Endothelial cell of umbilical vein (primary cell): Measurements from ENCODE around the gene MARK4. TPM values are rescaled to one million over a fixed set of nuclear protein-coding genes. Genes with fewer than 3 reads are reported as not detected.

Source experiments
- BruUV-seq: library from RNA; stranded (reverse); fragments of 400-500 nt; replicated peaks from 2 replicates; lab custom pipeline; 2021; lab: Mats Ljungman, UMichigan
- CTCF ChIA-PET: fragments of 300-600, 350-600 bp; sonication (Branson Sonifier 250); formaldehyde crosslinking; loops from one replicate; lab custom pipeline; 2021; ENCODE audit warnings: antibody characterized with exemption, inconsistent platforms; lab: Charles Lee
- POLR2A ChIA-PET: fragments of 300-600, 350-600 bp; sonication (Branson Sonifier 250); formaldehyde crosslinking; loops from one replicate; lab custom pipeline; 2021; ENCODE audit warnings: antibody characterized with exemption, inconsistent platforms; lab: Charles Lee
- DNase-seq: peaks from one replicate; pipeline ENCODE4 v3.0.0-alpha.2; 2011; ENCODE audit warnings: low read depth, low spot score
- FAIRE-seq: peaks from 2 replicates; lab custom pipeline; 2011; peaks lifted over from hg19 to GRCh38; lab: Jason Lieb, UNC
- H2AFZ ChIP-seq: 2 replicates; pipeline ENCODE4 v1.6.0; 2012; ENCODE audit warnings: low read depth, low read length, control low read depth, inconsistent platforms
- H3K27ac ChIP-seq: 2 replicates; pipeline ENCODE4 v1.5.1; 2011; ENCODE audit warnings: low read depth, mild to moderate bottlenecking, control low read depth, low read length, moderate library complexity; ENCODE audit not compliant: insufficient read depth
- H3K27me3 ChIP-seq, 2 experiments: 2 replicates each; pipeline versions ENCODE4 v1.6.0 to v1.6.1; 2011; ENCODE audit warnings: low read length in 2 of 2, mixed read lengths in 1 of 2; ENCODE audit not compliant: control insufficient read depth in 2 of 2, insufficient read depth in 2 of 2
- H3K36me3 ChIP-seq, 2 experiments: 2 replicates in 1 of 2; 3 replicates in 1 of 2; pipeline ENCODE4 v1.5.1; 2011; ENCODE audit warnings: low read length in 2 of 2, mild to moderate bottlenecking in 1 of 2, moderate library complexity in 1 of 2; ENCODE audit not compliant: control insufficient read depth in 2 of 2, insufficient read depth in 2 of 2; ENCODE audit errors: extremely low read depth in 1 of 2
- H3K4me1 ChIP-seq: 3 replicates; pipeline ENCODE4 v1.5.1; 2011; ENCODE audit warnings: mild to moderate bottlenecking, low read length; ENCODE audit not compliant: control insufficient read depth, insufficient read depth; ENCODE audit errors: extremely low read depth
- H3K4me2 ChIP-seq: 2 replicates; pipeline ENCODE4 v1.6.1; 2011; ENCODE audit warnings: low read length, control low read depth, mixed read lengths; ENCODE audit not compliant: insufficient read depth
- H3K4me3 ChIP-seq, 3 experiments: fragments of 200-600 bp in 1 of 3; sonication (generic), shearing (Covaris generic) in 1 of 3; replicated peaks in 1 of 3; 2 replicates each; pipeline ENCODE4 v1.5.1; 2011 to 2016; ENCODE audit warnings: control low read depth in 3 of 3, low read length in 3 of 3, mild to moderate bottlenecking in 2 of 3, inconsistent platforms in 1 of 3, low read depth in 1 of 3, moderate library complexity in 1 of 3; ENCODE audit not compliant: insufficient read depth in 1 of 3
- H3K79me2 ChIP-seq: 2 replicates; pipeline ENCODE4 v1.6.0; 2012; ENCODE audit warnings: low read length, inconsistent platforms; ENCODE audit not compliant: control insufficient read depth, insufficient read depth
- H3K9ac ChIP-seq: replicated peaks from 2 replicates; pipeline ENCODE3; 2011; ENCODE audit warnings: low read length, control low read depth; ENCODE audit not compliant: insufficient read depth; ENCODE audit errors: extremely low read depth
- H3K9me1 ChIP-seq: replicated peaks from 3 replicates; pipeline ENCODE4 v1.6.0; 2011; ENCODE audit warnings: mild to moderate bottlenecking, low read length; ENCODE audit not compliant: control insufficient read depth, insufficient read depth; ENCODE audit errors: extremely low read depth
- H3K9me3 ChIP-seq: replicated peaks from 2 replicates; pipeline ENCODE4 v1.5.1; 2012; ENCODE audit warnings: low read length, inconsistent platforms; ENCODE audit not compliant: control insufficient read depth, insufficient read depth
- H4K20me1 ChIP-seq: replicated peaks from 2 replicates; pipeline ENCODE3; 2011; ENCODE audit warnings: mild to moderate bottlenecking, low read length; ENCODE audit not compliant: control insufficient read depth, insufficient read depth; ENCODE audit errors: extremely low read depth
- CTCF ChIP-seq, 2 donors: IDR thresholded peaks; 1 replicate in 1 of 2; 2 replicates in 1 of 2; pipeline ENCODE4 v1.5.1; 2011; ENCODE audit warnings: low read length in 2 of 2, mild to moderate bottlenecking in 2 of 2, moderate library complexity in 2 of 2, control low read depth in 1 of 2, inconsistent platforms in 1 of 2, low read depth in 1 of 2; ENCODE audit not compliant: insufficient read depth in 1 of 2; ENCODE audit errors: extremely low read depth in 1 of 2
- EZH2 ChIP-seq: IDR thresholded peaks from 2 replicates; pipeline ENCODE4 v1.6.1; 2012; ENCODE audit warnings: borderline replicate concordance, low read depth, mild to moderate bottlenecking, moderate library complexity, low read length, inconsistent platforms; ENCODE audit not compliant: severe bottlenecking
- FOS ChIP-seq: IDR thresholded peaks from 2 replicates; pipeline ENCODE4 v1.6.1; 2011; ENCODE audit warnings: mild to moderate bottlenecking, low read length, moderate library complexity, borderline replicate concordance; ENCODE audit not compliant: insufficient read depth
- GATA2 ChIP-seq: IDR thresholded peaks from 2 replicates; pipeline ENCODE4 v1.7.0; 2011; ENCODE audit warnings: low read depth, mild to moderate bottlenecking, moderate library complexity, mixed read lengths, low read length; ENCODE audit not compliant: insufficient read length, insufficient read depth
- JUN ChIP-seq: IDR thresholded peaks from 2 replicates; pipeline ENCODE4 v1.6.1; 2011; ENCODE audit warnings: borderline replicate concordance, low read depth; ENCODE audit not compliant: insufficient read length, insufficient read depth
- MAX ChIP-seq: IDR thresholded peaks from 2 replicates; pipeline ENCODE4 v1.6.1; 2011; ENCODE audit not compliant: insufficient read depth, insufficient read length
- MYC ChIP-seq: IDR thresholded peaks from one replicate; pipeline ENCODE4 v1.6.1; 2011; ENCODE audit warnings: mild to moderate bottlenecking, low read depth, low read length
- POLR2A ChIP-seq: IDR thresholded peaks from 2 replicates; pipeline ENCODE4 v1.6.1; 2012; ENCODE audit warnings: low read depth, mild to moderate bottlenecking, control low read depth, low read length
- POLR2AphosphoS5 ChIP-seq: IDR thresholded peaks from 2 replicates; pipeline ENCODE4 v1.6.1; 2012; ENCODE audit warnings: low read depth, mild to moderate bottlenecking, control low read depth, low read length, moderate library complexity; ENCODE audit not compliant: insufficient read depth
- dilution Hi-C: fragments of 300-500 bp; cut with MboI; formaldehyde crosslinking; loops from one replicate; pipeline ENCODE4 v1.15.0; 2019; ENCODE audit warnings: low sequenced_read_pairs; ENCODE audit not compliant: extremely low pct_ligation_motif_present
- intact Hi-C: fragments of 100-400 bp; cut with micrococcal nuclease; formaldehyde crosslinking; loops from one replicate; pipeline ENCODE4 v1.10.0; 2022
- polyA plus RNA-seq, 4 experiments: library from polyadenylated mRNA; depleted of rRNA in 3 of 4; stranded (reverse) in 3 of 4; unstranded in 1 of 4; fragments of >200 nt; gene quantifications; 2 replicates each; pipeline versions ENCODE4 v1.2.1 to v1.2.3, GENCODE V29; 2011 to 2012; ENCODE audit warnings: missing spikeins in 1 of 4
- total RNA-seq: library from RNA; stranded (reverse); gene quantifications from 2 replicates; pipeline ENCODE4 v1.2.3, GENCODE V29; 2021

Gene MARK4
- total and polyA plus RNA-seq, 2 donors (not counting 3 experiments of a cell fraction or from before 2014, with no cell fraction given): 13.9 to 51.6 TPM

- intact Hi-C loops (no loop called here), dilution Hi-C loops (no loop called here)
- POLR2A ChIA-PET: no interaction called here
- Histone ChIP-seq H3K4me3 (no peak overlapping the region), H3K27me3 (no peaks in the 10 kb centered on the region), H3K9ac (no peak overlapping the region), H3K4me1 (no peaks in the 10 kb centered on the region), H4K20me1 (no peaks in the 10 kb centered on the region), H3K79me2 (no peaks in the 10 kb centered on the region), H3K4me2 (no peak overlapping the region), H3K9me1 (no peaks in the 10 kb centered on the region), H3K36me3 (peaks cover 0 to 18% of the 10 kb centered on the region in 2 experiments), H2AFZ (no peak overlapping the region), H3K9me3 (no peaks in the 10 kb centered on the region), H3K27ac (no peak overlapping the region)
- no peak for FAIRE-seq
- no peak for DNase-seq
- CTCF ChIA-PET: no interaction called here
- BruUV-seq: no TSS peak
- no peak for TF ChIP-seq CTCF (IDR thresholded peaks at IDR 0.05; ENCODE audit: extremely low read depth in 1 of 2, insufficient read depth in 1 of 2, low read depth in 1 of 2, low read length in 2 of 2)
- no peak for TF ChIP-seq POLR2A
- TF ChIP-seq FOS: no peak
- no peak for TF ChIP-seq MYC
- no peak for TF ChIP-seq GATA2
- TF ChIP-seq EZH2: no peak
- no peak for TF ChIP-seq JUN
- no peak for TF ChIP-seq MAX
- no peak for TF ChIP-seq POLR2AphosphoS5
These were observed 96.7 kb downstream of the MARK4 start for GRCh38 chr19:45347570-45348366.
